C4-2B (cell line): ENCODE measurements around the gene TMED7.

Source experiments
- ZFX ChIP-seq: fragments of 450-650 bp; IDR thresholded peaks from 2 replicates; pipeline ENCODE4 v1.6.1; 2017
- TF ChIP-seq, protein P1 (sequence below): fragments of 450-650 bp; conservative IDR thresholded peaks from 2 replicates; pipeline ENCODE4 v1.5.1; 2017; ENCODE audit warnings: mild to moderate bottlenecking

DNA sequence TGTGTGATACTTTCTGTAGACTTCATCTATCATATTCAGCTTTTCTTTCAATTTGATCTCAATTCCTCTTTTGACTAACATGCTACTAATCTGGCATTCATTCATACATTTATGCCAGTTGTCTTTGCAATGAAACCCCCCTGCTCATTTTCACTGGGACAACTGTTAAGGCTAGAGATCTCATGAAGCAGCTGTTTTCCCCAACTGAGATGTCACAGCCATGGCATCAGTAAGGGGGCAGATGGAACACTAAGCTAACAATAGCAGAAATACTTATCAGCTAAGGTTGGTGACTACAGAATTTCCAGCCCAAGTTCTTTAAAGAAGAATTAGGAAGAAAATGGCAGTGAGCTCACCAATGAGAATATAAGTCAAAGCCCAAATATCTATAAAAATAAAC is 9.4 kb downstream of the TMED7 start:
- TF ChIP-seq, protein P1, sequence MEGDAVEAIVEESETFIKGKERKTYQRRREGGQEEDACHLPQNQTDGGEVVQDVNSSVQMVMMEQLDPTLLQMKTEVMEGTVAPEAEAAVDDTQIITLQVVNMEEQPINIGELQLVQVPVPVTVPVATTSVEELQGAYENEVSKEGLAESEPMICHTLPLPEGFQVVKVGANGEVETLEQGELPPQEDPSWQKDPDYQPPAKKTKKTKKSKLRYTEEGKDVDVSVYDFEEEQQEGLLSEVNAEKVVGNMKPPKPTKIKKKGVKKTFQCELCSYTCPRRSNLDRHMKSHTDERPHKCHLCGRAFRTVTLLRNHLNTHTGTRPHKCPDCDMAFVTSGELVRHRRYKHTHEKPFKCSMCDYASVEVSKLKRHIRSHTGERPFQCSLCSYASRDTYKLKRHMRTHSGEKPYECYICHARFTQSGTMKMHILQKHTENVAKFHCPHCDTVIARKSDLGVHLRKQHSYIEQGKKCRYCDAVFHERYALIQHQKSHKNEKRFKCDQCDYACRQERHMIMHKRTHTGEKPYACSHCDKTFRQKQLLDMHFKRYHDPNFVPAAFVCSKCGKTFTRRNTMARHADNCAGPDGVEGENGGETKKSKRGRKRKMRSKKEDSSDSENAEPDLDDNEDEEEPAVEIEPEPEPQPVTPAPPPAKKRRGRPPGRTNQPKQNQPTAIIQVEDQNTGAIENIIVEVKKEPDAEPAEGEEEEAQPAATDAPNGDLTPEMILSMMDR = no peak
- TF ChIP-seq ZFX = no peak
